ENCODE data around the gene CDK12.

DNA sequence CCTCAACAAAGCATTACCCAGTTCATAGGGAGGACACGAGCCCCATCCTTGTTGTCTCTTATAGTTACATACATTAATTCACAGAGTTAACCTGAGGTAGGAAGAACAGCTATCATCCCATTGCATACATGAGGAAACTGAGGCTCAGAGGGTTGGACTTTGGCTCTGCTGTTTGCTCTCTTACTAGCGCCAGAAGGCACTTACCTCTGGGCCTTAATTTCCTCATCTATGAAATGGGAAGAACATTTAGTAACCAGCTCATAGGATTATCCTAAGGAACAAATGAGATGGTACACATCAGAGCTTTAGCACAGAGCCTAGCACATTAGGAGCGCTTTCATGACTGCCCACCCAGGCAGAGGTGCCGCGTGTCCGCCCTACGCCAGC lies 118.8 kb downstream of the CDK12 start:
- no peak for TF ChIP-seq EZH2phosphoT487 (IDR thresholded peaks at IDR 0.05; ENCODE audit: low read depth, severe bottlenecking, unreplicated experiment)
- TF ChIP-seq, protein P1, sequence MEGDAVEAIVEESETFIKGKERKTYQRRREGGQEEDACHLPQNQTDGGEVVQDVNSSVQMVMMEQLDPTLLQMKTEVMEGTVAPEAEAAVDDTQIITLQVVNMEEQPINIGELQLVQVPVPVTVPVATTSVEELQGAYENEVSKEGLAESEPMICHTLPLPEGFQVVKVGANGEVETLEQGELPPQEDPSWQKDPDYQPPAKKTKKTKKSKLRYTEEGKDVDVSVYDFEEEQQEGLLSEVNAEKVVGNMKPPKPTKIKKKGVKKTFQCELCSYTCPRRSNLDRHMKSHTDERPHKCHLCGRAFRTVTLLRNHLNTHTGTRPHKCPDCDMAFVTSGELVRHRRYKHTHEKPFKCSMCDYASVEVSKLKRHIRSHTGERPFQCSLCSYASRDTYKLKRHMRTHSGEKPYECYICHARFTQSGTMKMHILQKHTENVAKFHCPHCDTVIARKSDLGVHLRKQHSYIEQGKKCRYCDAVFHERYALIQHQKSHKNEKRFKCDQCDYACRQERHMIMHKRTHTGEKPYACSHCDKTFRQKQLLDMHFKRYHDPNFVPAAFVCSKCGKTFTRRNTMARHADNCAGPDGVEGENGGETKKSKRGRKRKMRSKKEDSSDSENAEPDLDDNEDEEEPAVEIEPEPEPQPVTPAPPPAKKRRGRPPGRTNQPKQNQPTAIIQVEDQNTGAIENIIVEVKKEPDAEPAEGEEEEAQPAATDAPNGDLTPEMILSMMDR (IDR thresholded peaks at IDR 0.05; ENCODE audit: poor library complexity), result no peak
- no peak for TF ChIP-seq EZH2 (IDR thresholded peaks at IDR 0.05; ENCODE audit: borderline replicate concordance)

All from hepatocyte (in vitro differentiated cells).